GM19463 (cell line): Measurements from ENCODE around the gene MANF.

Experiments used
- ATAC-seq: cut with Tn5 transposase; IDR thresholded peaks from one replicate; pipeline ENCODE4 v1.9.1; 2021; ENCODE audit warnings: mild to moderate bottlenecking, moderate library complexity; ENCODE audit not compliant: unreplicated experiment

The MANF gene

DNA sequence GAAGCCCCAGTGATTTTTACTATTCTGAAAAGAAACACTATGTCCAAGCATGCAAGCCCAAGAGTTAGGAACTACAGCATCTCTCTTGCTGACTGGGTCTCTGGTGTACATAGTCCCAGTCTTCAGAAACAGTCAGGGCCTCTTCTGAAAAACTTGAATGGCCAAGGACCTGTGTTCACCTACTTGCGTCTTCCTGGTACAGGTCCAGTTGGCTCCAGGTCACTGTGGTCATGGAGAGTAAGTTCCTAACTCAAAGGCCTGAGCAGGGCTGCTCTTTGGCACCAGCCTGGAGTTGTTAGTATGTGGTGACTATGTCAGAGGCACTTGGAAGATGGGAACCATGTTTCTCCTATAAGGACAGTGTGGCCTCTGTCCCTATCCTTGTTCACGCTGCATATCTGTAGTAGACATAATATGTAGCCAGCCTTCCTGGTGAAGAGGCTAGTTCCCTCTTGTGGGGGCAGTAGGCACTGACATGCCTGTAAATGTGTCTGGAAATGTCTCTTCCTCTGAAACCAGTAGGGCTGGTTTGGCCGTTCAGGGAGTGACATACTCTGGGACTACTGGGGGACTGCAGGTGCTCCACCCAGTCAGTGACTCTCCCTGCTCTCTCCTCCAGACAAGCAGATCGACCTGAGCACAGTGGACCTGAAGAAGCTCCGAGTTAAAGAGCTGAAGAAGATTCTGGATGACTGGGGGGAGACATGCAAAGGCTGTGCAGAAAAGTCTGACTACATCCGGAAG lies 3.4 kb downstream of the MANF start:
- ATAC-seq: no peak

DNA sequence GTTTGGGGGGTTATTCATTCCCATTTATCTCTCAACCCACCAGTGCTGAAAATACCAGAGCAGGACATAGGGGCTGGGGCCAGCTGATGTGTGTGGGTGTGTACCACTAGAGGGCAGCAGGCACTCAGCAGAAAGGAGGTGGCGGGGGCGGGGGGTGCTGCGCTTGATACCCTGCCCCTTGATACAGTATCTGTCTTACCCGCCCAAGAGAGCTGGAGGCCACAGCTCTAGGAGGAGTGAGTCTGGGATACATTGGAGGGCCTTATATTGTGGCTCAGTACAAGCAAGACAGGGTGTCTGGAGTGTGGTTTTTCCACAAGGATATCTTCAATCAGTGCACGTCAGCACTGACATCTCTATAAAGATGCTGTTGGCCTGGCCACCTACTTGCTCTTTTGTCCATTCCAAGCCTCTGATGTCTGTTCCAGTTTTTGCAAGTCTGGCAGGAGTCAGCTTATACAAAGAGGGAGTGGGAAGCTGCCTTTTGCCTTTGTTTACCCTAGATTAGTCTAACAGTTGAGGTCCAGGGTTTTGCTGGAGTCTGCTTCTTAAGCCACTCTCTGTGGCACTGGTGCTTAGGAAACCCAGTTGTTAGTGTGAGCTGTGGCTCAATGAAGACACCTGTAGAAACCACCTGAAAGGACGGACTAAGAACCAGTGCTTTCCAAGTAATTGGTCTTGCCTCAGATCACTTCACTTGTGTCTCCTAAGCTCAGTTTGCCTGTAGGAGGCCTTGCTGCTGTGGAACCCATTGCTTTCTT lies 4.5 kb downstream of the MANF start:
- ATAC-seq: no peak

DNA sequence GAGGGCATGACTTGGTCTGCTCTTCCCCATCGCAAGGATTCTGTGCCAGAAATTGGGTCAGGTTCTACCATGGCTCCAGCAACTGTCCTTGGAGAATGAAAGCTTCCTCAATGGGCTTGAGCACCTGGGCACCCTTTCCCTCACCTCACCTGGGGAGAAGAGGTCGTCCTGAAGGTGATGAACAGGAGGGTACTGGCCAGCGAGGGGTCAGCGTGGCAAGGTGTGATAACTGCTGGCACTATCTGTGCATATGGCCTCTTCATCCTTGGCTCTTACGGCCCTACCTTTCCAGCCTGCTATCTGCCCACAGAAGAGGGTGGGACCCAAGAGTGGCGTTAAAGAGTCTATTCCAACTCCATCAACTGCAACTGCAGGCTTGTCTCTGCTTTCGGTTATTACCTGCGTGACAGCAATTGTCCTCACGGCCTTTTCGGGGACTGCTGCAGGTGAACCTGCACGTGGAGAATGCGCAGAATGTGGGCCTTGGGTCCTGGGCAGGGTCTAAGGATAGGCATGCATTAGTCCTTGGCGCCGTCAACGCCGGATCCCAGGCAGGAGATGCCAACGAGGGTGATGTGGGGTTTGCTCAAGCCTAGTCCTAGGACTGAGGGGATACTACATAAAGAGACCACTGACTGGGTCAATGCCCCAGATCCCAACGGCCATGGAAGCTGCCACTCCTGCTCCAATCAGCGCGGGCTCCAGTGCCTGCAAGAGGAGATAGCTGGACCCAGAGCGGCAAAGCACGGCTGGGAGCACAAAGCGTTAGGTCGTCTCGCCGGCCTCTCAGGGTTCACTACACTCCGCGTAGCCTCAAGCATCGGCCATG lies 5.4 kb downstream of the MANF start:
- peak; percentile 2 for ATAC-seq

DNA sequence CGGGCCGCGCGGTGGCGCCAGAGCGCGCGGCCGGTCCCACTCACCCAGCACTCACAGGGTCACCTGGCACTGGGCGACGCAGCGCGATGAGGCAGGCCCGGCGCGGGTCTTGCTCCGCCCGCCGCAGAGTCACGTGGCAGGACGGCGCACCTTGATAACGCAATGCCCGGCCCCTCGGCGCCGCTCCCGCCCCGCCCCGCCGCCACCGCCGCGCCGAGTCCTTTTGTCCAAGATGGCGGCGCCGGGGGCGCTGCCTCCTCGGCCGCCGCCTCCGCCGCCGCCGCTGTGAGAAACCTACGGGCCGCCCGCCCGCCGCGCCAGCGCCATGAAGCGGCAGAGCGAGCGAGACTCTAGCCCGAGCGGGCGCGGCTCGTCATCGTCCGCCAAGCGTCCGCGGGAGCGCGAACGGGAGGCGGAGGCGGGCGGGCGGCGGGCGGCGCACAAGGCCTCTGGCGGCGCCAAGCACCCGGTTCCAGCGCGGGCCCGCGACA lies 6.0 kb downstream of the MANF start, which contains the start of gene RBM15B:
RBM15B (plus strand) TSS at position 211 of the 491 bp plus-strand sequence; CDS start at position 326, 115 bp downstream.
- peak; percentile 97 for ATAC-seq

DNA sequence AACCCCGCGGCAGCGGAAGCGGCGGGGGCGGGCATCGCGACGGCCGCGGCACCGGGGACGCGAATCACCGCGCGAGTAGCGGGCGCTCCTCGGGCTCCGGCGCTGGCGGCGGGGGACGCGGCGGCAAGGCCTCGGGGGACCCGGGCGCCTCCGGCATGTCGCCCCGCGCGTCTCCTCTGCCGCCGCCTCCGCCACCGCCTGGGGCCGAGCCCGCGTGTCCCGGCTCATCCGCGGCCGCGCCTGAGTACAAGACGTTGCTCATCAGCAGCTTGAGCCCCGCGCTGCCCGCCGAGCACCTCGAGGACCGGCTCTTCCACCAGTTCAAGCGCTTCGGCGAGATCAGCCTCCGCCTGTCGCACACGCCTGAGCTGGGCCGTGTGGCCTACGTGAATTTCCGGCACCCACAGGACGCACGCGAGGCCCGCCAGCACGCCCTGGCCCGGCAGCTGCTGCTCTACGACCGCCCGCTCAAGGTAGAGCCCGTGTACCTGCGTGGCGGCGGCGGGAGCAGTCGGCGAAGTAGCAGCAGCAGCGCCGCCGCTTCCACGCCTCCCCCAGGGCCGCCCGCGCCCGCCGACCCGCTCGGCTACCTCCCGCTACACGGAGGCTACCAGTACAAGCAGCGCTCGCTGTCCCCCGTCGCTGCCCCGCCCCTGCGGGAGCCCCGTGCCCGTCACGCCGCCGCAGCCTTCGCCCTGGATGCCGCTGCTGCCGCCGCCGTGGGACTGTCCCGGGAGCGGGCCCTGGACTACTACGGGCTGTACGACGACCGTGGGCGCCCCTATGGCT lies 6.7 kb downstream of the MANF start:
- peak; percentile 10 for ATAC-seq

DNA sequence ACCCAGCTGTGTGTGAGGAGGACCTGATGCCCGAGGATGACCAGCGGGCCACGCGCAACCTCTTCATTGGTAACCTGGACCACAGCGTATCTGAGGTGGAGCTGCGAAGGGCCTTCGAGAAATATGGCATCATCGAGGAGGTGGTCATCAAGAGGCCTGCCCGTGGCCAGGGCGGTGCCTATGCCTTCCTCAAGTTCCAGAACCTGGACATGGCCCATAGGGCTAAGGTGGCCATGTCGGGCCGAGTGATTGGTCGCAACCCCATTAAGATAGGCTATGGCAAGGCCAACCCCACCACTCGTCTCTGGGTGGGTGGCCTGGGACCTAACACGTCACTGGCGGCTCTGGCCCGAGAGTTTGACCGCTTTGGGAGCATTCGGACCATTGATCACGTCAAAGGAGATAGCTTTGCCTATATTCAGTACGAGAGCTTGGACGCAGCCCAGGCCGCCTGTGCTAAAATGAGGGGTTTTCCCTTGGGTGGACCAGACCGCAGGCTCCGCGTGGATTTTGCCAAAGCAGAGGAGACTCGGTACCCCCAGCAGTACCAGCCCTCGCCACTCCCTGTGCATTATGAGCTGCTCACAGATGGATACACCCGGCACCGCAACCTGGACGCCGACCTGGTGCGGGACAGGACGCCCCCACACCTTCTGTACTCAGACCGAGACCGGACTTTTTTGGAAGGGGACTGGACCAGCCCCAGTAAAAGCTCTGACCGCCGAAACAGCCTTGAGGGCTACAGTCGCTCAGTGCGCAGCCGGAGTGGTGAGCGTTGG lies 7.5 kb downstream of the MANF start:
- no peak for ATAC-seq

DNA sequence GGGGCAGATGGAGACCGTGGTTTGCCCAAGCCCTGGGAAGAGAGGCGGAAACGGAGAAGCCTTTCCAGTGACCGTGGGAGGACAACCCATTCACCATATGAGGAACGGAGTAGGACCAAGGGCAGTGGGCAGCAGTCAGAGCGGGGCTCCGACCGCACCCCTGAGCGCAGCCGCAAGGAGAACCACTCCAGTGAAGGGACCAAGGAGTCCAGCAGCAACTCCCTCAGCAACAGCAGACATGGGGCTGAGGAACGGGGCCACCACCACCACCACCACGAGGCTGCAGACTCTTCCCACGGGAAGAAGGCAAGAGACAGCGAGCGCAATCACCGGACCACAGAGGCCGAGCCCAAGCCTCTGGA lies 8.0 kb downstream of the MANF start:
- ATAC-seq: no peak

DNA sequence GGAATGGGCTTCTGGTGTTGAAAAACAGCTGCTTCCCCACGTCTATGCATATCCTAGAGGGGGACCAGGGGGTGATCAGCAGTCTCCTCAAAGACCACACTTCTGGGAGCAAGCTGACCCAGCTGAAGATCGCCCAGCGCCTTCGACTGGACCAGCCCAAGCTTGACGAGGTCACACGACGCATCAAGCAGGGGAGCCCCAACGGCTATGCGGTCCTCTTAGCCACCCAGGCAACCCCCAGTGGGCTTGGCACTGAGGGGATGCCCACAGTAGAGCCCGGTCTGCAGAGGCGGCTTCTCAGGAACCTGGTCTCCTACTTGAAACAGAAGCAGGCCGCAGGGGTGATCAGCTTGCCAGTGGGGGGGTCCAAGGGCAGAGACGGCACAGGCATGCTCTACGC lies 8.5 kb downstream of the MANF start:
- ATAC-seq: no peak

DNA sequence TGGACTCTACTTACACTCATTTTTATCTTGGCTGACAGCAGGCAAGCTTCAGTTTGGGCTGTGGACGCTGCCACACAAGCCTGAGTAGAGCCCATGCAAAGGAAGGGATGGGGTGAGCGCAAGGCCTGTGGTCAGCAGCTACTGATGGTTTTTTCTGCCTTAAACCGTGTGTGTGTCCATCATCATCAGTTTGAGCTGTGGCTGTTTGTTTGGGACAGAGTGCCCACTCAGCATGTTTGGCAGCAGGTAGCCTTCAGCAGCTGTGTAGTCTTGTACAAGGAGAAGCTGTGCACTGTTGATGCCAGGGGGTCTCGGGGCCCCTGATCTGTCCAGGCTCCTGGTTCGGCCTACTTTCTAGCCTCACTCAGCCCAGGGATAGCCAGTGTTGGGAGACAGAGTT lies 9.4 kb downstream of the MANF start:
- no peak for ATAC-seq

DNA sequence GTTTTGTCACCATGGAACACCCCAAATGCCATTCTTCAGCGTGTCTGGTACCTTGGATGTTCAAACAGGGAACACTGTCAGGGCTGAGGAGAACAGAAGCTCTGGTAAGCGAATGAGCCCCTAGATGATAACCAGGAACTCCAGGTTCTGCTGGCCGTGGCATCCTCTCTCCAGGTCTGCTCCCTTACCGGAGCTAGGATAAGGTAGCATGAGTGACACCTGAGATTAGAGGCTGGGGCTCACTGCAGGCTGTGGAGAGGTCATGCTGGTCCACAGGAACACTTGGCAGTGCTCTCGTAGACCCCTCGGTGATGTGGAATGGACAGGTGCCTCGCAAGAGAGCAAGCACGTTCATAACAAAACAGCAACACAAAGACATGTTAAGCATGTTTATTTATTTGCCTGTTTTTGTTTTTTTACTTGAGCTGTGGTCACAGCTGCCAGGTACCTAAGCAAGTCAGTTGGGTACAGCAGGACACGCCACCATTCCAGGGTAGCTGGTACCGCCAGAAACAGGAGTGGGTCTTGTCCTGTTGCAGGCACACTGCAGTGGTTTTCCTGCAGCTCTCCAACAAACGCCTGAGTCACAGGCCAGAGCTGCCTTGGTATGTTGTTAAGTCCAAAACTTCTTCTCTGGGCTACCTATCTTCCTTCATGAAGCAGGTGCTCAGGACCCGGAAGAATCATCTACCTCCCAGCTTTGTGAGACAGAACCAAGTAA lies 10.6 kb downstream of the MANF start:
- no peak for ATAC-seq

DNA sequence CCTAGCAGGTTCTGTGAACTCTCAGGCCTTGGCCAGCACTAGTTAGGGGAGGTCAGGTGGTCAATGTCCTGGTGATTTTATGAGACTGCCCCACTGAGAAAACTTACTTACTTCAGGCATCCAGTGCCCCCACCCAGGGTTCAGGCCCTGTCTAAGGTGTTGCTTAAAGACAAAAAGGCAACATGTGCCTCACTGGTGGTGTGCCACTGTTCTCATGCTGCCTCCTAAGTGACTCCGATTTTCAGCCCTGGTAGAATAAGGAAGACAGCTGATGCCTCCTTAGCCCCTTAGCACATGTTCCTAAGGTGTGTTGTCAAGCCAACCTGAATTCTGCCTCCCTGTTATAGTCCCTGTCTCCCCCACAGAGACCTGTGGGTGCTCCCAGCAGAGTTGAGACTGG lies 11.3 kb downstream of the MANF start:
- no peak for ATAC-seq

DNA sequence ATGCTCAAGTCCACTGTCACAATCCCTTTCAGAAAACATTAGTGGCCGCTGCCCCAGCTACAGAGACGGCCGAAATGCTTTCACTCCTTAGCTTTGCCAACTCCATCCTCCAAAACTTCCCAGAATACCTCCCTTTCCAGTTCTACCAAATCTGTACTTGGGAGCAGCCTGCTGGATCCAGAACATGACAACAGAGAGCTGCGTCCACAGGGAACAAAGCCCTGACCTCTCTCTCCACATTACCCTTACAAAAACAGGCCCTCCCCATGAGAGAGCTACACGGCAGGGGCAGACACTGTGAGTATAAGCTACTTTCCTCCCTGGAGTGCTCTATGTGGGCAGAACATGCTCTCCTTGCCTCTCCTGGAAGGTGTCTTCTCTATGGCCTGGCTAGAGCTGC lies 12.3 kb downstream of the MANF start:
- no peak for ATAC-seq

DNA sequence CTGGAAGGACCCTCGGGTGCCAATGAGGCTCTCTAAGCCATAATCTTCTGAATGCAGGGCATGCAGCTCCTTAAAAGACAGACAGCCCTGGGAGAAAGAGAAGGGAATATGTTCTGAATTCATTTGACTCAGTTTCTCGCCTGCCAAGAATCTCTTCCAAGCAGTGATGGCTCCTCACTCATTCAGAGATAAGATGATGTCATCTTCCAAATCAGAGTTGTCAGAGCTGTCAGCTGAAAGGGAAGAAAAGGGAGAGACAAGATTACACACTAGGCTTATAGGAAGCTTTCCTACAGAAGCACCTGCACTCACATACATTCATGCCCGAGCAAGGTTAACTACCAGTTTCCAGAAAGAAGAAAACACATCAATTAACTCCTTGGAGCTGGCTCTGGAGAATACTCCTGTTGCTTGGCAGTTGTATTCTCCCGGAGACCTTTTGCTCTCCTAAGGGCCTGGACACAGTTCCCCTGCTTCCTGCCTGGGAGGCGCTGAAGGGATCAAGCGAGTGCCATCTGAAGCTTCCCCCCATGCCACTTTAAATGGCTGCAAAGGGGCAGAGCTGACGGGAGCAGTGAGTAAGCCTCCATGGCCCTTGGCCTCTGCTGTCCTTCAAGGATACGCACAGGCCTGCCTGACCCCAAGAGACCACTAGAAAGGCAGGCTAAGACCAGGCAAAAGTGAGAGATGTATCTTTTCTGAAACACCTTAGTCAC lies 13.7 kb downstream of the MANF start:
- no peak for ATAC-seq

DNA sequence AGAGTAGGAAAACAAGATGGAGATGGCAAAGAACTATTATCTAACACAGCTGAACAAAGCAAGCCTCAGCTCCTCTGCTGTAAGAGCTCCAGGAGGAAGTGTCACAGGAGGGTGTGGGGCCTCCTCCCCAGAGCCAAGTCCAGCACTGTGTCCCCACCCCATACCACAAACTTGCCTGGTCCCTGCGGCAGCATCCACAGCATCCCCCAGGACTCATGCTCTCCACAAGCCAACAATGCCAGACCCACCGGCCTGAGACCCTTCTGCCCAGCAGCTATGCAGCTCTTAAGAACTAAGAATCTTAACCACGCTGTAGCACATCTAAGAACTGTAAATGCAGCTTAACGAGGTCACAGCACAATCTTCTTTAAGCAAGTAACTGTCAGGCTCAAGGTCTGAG lies 15.1 kb downstream of the MANF start:
- no peak for ATAC-seq

DNA sequence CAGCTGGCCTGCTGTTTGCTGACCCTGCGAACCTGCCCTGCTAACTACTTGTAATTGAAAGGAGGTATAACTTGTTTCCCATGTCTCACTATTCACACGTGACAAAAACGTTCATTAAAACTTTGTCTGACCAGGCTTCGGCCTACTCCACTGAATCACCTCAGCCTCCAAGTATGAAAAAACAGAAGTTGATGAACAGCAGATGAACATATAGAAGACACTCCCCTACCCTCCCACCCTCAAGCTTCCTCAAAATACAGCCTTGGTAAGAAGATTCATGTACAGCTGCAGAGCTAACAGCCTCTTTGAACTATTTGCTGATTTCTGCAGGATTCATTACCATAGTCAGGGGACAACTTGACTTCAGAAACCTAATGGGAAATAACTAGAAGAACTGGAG lies 16.6 kb downstream of the MANF start:
- ATAC-seq: no peak

DNA sequence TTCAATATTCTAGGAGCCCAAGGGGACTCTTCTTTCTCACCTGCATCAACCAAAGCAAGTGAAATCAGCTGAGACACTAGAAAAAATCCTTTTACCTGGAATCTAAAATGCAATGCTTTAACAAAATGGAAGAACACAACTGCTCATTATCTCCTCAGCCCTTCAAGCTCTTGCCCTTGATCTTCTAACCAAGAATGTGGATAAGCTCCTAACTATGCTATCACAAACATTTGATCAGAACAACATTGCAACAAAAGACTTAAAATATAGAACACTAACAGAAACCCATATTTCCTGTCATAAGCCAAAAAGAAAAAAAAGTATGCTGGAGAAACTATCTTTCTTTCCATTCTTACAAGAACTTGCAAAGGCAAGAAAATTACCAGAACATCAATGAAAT lies 18.6 kb downstream of the MANF start:
- ATAC-seq: no peak

DNA sequence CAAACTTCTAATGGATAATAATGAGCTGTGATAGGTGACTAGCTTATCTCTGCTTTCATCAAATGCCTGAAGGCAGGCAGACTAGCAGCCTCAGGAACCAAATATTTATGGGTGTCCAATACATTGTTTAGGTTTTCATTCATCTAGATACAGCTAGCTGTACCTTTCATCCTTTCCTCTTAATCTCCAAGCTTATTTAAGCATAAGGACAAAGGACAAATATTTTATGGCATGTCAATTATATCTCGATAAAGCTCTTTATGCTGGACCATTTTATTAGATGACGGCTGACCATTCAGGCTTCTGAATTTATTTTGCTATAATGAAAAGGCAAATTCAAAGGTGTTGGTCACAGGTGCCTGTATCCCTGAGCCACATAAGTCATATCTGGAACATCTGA lies 22.9 kb downstream of the MANF start:
- ATAC-seq: no peak

DNA sequence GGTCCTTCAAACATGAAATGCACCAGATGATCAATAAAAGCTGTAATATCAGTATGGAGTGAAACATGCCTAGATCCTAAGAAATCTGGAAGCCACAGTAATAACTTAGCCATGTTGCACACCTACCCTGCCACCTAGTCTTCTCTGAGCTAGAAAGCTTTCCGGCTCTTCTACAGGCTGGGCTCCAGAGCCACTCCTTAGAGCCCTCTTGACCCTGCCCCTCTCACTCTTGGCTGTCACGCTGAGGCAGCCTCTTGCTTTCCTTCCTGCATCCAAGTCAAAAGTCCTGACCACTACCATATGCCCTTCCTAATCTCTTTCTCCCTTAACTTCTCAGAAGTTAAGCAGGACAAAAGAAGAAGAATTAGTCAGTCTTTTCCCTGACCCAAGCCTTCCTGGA lies 23.7 kb downstream of the MANF start:
- no peak for ATAC-seq

DNA sequence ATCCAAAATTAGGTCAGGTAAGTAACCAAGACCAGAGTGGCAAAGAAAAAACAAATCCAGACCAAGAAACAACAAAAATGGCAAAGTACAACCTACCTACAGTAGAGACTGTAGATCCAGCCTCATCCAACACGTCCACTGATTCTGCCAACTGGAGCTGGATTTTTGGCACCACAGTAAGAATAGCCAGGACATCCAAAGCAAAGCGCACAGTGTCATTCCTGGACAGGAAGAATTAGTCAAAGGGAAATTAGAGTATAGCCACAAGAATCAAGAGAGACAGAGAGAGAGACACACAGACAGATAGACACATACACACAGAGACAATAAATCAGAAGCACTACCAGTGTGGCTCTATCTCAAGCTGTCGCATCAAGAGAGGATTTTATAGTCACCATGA lies 37.1 kb downstream of the MANF start:
- ATAC-seq: no peak
